Activated gamma-delta T cell (primary cell): Measurements from ENCODE around the gene CELF4.

ENCODE experiments used
- DNase-seq: peaks from one replicate; lab custom pipeline; 2025; lab: John Stamatoyannopoulos, UW

CELF4 gene

DNA sequence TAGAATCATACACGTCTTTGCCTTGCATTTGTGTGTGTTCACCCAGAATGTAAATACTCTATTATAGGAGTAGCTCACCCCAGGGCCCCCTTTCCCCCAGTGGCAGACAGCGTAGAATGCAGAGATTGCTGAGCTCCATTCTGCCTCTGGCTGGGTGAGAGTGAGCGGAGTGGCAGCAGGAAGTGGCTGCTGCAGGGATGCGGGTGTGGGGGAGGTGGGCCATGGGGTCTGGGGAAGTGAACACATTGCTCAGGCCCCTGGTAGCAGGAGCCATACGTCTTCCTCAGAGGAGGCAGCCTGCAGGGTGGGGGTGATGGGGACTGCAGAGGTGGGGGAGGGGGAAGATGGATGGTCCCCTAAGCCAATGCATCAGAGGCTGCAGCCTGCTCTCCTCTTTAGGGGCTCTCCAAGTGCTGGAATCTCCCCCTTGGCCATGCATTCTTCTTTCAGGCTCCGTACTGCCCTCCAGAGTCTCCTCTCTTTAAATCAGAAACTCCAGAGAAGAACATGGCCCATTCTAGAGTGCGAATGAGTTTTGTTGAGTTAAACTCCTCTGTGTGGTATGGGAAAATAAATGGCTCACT lies 72.2 kb downstream of the CELF4 start:
- DNase-seq = no peak

DNA sequence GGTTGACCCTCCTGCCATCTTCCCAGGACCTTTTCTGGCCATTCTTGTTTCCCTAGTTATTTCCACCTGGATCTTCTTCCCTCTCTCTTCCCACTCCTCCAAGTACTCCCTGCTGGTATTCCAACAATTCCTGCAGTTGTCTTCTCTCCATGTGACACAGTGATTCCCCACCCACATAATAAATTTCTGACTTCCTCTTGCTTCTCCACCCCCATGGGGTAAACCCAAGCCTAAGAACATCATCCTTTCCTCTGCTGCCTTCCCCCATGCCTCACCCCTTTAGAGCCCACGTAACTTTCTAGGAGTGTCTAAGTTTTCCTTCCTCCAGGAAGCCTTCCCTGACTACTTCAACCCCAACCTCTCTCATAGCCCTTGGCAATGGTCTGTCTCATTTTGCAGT lies 72.6 kb downstream of the CELF4 start:
- no peak for DNase-seq

DNA sequence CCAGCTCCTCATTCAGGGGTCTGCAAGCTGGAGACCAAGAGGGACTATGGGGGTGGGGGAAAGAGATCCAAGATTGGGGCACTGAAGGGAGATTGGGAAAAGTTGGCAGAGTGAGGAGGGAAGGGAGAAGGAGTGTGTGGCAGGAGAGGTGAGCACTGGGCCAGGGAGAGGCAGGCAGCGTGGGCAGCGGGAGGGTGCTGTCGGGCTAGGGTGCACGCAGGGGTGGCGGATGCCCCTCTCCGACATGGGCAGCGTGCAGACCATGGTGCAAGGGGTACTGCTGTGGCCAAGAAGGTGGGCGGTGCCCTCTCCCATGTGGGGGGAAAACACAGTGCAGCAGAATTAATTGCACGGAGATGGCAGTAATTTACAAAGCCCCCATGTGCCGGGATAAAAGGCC lies 74.1 kb downstream of the CELF4 start:
- no peak for DNase-seq

DNA sequence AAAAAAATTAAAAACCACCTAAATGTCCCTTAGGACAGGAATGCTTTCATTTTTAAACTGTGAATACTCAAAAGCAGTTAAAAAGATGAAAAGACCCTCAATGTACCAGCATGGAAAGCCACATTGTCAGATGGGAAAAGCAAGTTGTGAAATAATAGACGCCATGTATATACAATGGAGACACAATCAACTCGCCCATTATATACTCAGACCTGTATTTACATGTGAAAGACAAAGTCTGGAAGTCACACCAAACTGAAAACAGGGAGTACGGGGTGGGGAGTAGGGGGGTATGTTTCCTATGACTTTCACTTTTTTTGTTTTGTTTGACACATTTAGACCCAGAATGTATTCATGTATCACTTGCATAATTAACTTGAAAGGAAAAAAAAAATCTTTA lies 75.6 kb downstream of the CELF4 start:
- DNase-seq = no peak

DNA sequence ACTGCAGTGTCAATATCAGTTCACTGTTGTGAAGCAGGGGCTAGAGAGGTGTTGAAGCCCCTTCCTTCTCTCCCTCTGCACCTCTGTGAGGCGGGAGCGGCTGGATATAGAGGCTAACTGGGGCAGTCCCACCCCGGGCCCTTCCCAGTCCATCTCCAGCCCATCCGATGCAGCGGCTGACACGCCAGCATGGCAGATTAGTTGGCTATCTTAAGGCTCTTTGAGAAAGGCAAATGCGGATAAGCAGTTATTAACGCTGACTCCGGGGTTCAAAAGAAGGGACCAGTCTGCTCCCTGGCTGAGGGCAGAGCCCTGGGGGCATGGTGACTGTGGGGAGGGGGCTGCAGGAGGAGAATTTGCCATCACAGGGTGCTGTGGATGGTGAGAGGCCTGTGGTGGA lies 76.6 kb downstream of the CELF4 start:
- no peak for DNase-seq

DNA sequence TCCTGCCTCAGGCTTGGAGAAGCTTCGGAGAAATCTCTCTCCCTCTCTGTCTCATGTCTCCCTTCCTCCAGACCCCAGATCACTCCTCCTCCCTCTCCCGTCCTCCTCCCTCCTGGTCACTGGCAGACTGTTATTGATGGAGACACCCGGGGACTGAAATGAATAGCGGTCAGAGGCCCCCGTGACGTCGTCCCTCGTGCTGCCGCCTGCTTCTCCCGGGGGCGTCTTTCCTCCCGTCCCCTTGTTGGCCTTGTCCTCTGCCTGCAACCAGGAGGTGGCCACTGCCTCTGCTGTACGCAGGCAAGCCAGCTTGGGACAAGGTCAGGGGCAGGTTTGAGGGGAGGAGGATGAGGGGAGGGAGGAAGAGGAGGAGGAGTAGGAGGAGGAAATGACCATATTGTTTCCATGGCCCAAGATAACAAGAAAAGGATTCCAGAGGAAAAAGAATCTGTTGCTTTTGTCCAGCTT lies 78.2 kb downstream of the CELF4 start:
- DNase-seq = no peak

DNA sequence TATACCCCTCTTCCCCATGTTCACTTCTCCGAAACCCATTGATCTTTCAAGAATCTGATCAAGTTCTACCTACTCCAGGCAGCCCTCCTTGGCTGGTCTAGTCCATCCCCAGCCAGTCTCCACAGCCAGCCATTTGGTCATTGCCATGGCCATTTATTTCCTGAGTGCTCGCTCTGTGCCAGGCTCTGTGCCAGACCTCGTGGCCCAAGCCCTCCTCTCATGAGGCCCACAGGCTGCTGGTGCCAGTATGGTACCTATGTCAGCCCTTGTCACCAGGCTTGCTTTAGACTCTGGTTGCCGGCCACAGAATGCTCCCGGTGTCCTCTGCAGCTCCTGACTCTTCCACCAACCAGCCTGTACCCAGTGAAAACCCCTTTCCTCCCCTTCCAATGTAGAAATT lies 78.8 kb downstream of the CELF4 start:
- DNase-seq = no peak

DNA sequence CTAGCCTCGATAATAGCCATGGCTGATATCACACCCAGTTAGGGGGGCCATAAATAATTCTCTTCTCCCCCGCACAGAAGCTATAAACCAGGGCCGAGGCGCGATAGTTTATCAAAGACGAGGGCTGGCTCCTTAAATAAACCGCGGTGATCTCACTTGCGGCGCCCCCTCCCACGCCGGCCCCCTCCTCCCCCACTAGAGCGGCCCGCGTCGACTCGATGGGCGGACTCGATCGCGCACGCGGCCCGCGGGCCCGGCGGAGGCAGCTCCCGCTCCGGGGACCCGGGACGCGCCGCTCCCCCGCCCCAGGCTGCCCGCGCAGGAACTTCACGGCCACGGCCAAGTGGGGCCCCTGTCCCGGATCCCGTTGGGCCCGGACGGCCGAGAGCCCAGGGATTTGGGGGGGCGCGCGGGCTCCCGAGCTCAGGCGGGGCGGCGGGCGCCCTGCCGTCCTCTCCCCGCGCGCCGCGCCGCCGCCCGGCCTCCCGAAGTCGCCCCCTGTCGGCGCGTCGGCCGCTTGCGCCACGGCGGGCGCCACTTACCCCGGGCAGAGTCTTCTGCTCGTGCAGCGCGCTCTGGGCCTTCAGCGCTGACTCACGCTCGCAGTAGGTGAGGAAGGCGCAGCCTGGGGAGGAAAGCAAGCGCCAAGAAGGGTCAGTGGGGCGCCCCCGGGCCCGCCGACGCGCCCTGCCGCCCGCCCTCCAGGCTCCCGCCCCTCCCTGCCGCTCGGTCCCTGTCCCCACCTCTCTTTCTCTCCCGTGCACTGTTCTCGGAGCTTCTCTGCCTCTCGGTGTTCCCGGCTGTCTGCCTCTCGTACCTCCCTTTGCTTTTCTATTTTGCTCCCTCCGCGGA lies 80.4 kb downstream of the CELF4 start:
- no peak for DNase-seq

DNA sequence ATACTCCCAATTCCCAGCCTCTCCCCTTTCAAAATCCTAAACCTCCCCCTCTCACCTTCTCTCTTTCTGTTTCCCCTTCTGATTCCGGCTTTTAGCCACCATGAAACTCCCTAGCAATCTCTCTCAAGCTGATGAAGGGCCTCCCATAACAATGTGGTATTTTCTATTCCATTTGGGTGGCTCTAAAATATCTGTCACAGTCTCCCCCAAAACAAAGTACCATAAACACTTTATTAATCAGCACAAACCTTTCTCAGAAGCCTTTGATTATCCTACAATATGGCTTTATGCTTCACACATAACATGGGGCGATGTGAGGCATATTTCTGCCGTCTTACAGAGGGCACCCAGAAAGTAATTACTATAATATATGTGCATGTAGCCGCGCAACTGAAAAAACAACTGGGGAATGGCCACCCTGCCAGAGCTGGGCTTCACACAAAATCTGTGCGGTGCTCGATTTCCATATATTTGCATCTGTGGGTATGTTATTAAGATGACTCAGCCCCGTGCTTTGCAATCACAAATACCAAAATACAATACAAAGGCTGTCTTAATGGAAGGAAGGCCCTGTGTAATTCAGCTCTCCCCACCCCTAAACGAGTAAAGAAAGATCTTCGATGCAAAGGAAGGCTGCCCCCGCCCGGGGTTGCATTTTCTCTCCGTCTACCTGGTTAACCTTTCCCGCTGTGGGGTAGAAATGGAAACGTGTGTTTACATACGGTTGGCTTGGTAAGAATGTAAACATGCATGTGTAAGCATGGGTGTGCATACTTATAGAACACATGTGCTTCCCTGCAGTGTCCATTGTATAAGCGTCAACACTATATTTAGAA lies 81.4 kb downstream of the CELF4 start:
- no peak for DNase-seq

DNA sequence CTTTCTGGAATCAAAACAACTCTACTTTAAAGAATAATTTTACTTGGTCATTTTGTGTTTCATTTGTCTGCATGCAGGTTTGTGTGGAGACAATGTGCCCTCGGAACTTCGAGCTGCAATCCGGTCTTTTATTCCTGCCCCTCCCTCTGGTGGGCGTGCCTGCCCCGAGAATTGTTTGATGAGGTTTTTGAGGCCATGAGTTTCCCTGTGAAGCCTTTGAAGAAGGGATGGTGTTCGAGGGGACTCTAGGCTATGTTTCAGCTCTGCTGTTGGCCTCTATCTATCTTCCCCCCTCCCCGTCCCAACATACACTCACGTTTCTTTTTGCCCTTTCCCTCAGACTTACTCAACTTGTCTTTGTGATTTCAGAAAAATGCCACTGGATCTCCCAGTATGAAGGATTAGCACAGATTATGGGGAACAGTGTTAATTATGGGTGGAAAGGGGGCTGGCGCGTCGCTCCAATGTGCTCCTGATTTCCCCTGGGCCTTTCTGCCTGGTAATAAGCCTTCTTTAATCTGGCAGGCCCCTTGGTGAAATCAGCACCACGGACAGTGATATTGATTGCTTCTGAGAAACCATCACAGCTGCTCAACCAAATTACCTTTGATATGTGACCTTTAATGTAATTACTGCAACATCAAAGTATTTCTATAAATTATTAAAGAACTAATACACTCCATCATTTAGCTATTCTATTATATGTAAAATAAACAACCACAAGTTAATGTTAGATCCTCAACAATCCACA lies 82.2 kb downstream of the CELF4 start:
- no peak for DNase-seq

DNA sequence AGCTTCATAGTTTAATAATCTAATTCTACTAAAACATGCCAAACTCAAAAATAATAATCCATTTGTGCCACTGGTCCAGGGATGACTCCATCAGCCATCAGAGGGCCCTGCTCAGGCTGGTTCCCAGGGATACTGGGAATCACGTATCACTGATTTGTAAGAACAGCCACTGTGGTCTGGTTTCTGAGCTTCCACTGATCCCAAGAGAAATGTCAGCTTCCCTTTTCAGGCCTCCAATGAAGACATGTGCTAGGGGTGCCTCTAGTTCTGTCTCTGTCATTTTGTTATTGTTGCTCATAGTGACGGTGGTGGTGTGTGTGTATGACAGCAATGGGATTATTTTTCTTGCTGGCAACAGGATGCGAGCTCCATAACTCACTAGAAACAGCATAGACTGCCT lies 83.2 kb downstream of the CELF4 start:
- no peak for DNase-seq

DNA sequence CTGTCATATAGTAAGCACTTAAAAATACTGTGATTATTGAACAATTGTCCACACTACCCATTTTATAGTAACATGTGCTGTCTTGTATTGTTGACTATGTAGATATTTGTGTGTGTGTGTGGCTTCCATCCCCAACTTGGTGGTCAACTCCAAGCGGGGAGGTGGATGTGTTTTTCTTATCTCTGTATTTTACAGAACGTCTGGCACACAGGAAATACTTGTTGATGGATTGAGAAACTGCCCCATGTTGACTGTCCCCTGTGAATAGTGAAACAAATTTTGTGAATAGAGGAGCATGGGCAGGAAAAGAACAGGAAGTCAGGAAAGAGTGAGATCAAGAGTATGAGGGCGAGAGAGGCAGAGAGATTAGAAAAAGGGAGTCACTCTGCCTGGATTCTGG lies 83.6 kb downstream of the CELF4 start:
- no peak for DNase-seq

DNA sequence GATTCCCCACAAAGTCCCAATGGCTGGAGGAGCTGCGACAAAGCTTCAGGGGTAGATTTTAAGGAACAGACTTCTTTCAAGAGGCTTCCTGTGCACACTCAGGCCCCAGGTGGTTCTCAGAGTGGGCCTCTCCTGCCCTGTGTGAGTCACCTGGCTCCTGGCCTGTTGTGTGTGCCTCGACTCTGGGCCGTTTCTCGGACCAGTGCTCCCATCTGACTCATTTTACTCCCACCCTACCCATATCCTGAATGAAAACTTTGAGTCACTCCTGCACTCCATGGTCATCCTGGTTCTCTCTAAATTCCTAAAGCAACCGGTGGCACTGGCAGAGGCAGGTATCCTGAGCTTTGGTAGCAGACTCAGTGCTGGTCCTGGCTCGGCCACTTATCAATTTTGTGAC lies 84.1 kb downstream of the CELF4 start:
- DNase-seq = no peak

DNA sequence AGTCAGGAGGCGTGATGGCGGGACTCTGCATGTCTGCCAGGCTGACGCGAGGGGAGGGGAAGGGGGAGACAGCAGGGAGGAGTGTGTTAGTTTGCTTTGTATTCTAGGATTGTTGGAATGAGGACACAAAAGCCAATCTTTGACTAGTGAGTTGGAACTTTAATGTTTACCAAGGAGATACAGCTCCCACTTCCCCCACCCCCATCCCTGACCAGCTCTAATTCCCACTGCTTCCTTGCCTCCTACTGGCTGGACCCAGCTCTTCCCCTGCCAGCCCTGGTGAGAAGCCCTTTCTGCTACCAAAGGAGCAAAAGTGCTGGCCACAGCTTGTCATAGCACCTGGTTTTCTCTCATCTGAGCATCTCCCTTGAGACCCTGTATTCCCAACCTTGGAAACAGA lies 84.5 kb downstream of the CELF4 start:
- DNase-seq = no peak

DNA sequence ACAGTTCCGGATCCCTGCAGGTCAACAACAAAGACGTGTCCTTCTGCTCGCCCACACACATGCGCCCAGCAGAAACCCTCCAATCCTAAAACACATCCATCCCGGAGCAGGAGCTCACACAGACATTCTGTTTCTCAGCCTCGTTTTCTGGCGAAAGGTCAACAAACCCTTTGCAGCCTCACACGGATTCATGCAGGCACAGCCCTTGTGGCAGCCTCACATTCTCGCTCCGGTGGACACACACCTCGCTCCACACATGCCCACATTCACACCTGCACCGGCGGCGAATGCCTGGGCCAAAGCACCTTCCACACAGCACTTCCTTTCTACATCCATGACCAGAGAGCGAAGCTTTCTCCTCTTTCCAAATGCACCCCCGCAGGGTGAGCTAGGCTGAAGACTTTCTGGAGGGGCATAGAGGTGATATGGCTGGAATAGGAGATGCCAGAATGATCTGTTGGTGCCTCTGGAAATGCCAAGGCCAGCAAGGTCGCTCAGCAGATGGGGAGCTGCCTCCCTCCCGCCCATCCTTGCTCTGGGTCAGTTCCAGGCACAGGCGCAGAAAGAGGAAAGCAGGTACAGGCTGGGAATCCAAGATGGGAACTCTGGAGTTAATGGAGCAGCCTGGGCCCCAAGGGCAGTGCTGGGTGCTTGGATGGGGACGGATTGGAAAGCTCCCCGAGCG lies 88.8 kb downstream of the CELF4 start:
- DNase-seq = no peak

DNA sequence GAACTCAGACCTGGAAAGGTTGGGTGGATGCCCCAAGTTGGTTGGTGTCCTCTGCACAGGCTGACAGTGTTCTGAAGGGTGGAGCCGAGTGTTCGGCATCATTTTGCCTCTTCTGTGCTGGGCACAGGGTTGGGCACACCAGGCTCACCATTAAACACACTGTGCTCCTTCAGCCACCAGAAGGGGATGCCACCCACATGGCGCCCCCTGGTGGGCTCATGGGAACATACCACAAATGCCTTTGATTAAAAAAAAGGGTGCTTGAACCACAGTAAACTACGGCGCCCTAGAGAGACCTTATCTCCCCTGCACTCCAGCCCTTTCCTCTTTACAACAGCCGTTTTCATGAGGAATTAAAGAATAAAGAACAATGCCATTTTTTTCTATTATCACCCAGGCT lies 89.4 kb downstream of the CELF4 start:
- DNase-seq = no peak

DNA sequence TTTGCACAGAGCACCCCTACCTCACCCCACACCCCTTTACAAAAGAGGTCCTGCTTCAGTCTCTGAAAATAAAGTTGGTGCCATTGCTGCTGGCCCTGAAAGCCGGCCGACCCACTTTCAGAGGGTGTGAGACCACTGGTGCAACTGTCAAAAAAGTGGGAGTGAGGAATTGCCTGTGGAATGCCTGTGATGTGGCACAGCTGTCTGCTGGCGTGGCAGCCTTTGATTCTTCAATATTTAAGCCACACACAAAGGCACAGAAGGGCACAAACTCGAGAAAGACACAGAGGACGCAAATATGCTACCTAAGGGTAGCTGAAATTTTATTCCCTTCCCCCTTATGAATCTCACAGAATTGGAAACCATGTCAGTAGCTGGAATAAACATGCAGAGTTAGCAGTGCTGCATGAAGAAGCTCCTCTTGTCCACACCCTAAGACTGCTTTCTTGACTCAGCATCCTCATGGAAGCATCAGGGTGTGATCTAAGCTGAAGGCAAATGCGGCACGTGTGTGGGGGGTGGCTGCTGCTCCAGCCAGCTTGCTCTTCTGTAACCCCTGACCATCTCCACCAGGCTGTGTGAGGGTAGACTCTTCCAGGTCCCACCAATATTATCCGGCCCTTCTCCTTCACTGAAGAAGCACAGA lies 92.3 kb downstream of the CELF4 start:
- no peak for DNase-seq

DNA sequence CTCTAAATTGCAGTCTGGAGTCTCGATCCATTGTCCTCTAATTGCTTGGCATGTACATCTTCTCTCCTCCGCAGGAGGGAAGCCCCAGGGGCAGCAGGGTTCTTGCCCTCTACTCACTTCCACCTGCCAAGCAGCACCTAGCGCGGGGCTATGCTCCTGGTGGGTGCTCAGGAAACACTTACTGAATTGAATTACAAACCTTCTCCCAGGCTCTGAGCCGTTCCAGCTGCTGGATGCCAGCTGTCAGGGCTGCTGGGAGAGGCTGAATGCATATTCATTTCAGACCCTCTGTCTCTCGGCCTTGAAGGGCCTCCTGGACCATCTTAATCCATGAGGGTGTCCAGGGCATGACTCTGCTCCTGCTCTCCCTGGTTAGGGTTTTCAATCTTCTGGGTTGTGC lies 94.0 kb downstream of the CELF4 start:
- DNase-seq = no peak

DNA sequence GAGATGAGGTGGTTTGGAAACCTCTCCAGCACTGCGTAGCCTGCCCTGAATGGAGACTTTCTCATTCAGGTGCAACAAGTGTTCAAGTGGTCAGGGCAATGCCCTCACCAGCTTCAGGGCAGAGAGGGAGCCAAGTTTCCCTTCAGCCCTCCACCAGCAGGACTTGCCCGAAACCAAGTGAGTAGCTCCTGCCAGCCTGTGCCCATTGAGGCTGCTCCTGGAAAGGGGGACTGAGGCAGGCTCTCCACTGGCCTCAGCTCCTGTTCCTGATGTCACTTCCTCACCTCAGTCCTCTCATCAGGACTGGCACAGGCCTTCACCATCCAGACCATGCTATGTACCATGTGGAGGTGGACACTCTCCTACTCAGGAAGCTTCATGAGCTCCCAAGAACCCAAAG lies 94.6 kb downstream of the CELF4 start:
- DNase-seq = no peak

DNA sequence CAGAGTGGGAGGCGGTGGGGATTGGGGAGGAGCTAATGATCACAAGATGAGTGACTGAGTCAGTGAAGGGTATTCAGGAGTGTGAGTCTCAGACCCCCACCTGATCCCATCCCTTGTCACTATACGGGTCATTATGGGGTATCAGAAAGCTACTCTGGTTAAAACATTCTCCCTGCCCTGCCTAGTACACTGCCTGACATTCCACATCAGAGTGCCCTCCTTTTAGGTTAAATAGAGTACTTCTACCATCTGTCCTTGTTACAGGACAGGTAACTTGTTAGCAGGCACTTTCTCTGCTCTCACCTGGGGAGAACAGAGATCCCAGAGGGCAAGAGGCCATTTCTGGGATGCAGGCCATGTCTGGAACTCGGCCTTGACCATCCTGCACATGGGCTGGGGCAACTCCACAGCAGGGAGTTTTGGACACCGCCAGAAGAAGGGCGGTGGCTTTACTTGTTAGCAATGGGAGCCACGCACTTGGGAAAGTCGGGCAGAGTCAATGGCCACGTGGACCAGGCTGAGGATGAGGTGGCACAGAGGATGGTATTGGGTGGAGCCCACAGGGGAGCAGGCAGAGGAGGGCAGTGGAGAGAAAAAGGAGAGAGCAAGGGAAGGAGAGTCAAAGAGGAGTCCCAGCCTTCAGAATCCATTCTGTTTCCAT lies 98.5 kb downstream of the CELF4 start:
- DNase-seq = no peak
